H9 (cell line): ENCODE measurements around the gene HSPA12A. TPM values are rescaled to one million over a fixed set of nuclear protein-coding genes. Genes with fewer than 3 reads are reported as not detected.

Source experiments
- DNase-seq: peaks from one replicate; pipeline ENCODE4 v3.0.0-alpha.2; 2017
- H2AFZ ChIP-seq: one replicate; pipeline ENCODE4 v1.6.1; 2013; ENCODE audit warnings: mild to moderate bottlenecking, low read length, control low read depth, moderate library complexity
- H2AK5ac ChIP-seq: 2 replicates; pipeline ENCODE4 v1.6.1; 2013; ENCODE audit warnings: low read length, control low read depth, mixed read lengths; ENCODE audit not compliant: insufficient read length
- H2BK120ac ChIP-seq: one replicate; pipeline ENCODE4 v1.6.1; 2013; ENCODE audit warnings: low read depth, mild to moderate bottlenecking, low read length, control low read depth, inconsistent platforms; ENCODE audit not compliant: poor library complexity, severe bottlenecking
- H2BK12ac ChIP-seq: 2 replicates; pipeline ENCODE4 v1.6.1; 2013; ENCODE audit warnings: low read length, control low read depth, mixed read lengths, low read depth; ENCODE audit not compliant: insufficient read length
- H2BK15ac ChIP-seq: 2 replicates; pipeline ENCODE4 v1.6.1; 2013; ENCODE audit warnings: low read depth, low read length, control low read depth
- H2BK20ac ChIP-seq: one replicate; pipeline ENCODE4 v1.6.1; 2013; ENCODE audit warnings: low read depth, mild to moderate bottlenecking, low read length, control low read depth, inconsistent platforms; ENCODE audit not compliant: poor library complexity, severe bottlenecking
- H2BK5ac ChIP-seq: 2 replicates; pipeline ENCODE4 v1.6.1; 2013; ENCODE audit warnings: low read length, control low read depth, mixed read lengths; ENCODE audit not compliant: insufficient read length
- H3K14ac ChIP-seq: 2 replicates; pipeline ENCODE4 v1.6.1; 2013; ENCODE audit warnings: low read length, control low read depth; ENCODE audit not compliant: insufficient read depth
- H3K18ac ChIP-seq: 2 replicates; pipeline ENCODE4 v1.6.1; 2013; ENCODE audit warnings: low read depth, mild to moderate bottlenecking, mixed read lengths, low read length, control low read depth; ENCODE audit not compliant: insufficient read length
- H3K23ac ChIP-seq: 2 replicates; pipeline ENCODE4 v1.6.1; 2013; ENCODE audit warnings: low read length, control low read depth, mixed read lengths, low read depth; ENCODE audit not compliant: insufficient read length
- H3K23me2 ChIP-seq: 2 replicates; pipeline ENCODE4 v1.6.1; 2013; ENCODE audit warnings: low read depth, mild to moderate bottlenecking, mixed read lengths, low read length, control low read depth; ENCODE audit not compliant: insufficient read length, poor library complexity, severe bottlenecking
- H3K27ac ChIP-seq: 2 replicates; pipeline ENCODE4 v1.5.1; 2013; ENCODE audit warnings: low read length, control low read depth, mixed read lengths, low read depth; ENCODE audit not compliant: insufficient read length
- H3K27me3 ChIP-seq: 2 replicates; pipeline ENCODE4 v1.6.1; 2013; ENCODE audit warnings: low read length, control low read depth, inconsistent platforms; ENCODE audit not compliant: insufficient read depth
- H3K4ac ChIP-seq: 2 replicates; pipeline ENCODE4 v1.6.1; 2013; ENCODE audit warnings: low read depth, mild to moderate bottlenecking, control low read depth, inconsistent platforms, low read length, moderate library complexity
- H3K4me1 ChIP-seq: 2 replicates; pipeline ENCODE4 v1.6.1; 2013; ENCODE audit warnings: low read length, control low read depth, inconsistent platforms; ENCODE audit not compliant: insufficient read depth
- H3K4me2 ChIP-seq: 2 replicates; pipeline ENCODE4 v1.6.1; 2013; ENCODE audit warnings: low read length, control low read depth, mixed read lengths; ENCODE audit not compliant: insufficient read length, insufficient read depth
- H3K56ac ChIP-seq: 2 replicates; pipeline ENCODE4 v1.6.1; 2013; ENCODE audit warnings: low read depth, mild to moderate bottlenecking, mixed read lengths, low read length, control low read depth; ENCODE audit not compliant: insufficient read length
- H3K79me1 ChIP-seq: 2 replicates; pipeline ENCODE4 v1.6.1; 2013; ENCODE audit warnings: low read depth, mild to moderate bottlenecking, moderate library complexity, low read length, control low read depth, inconsistent platforms; ENCODE audit not compliant: insufficient read depth, poor library complexity, severe bottlenecking
- H3K79me2 ChIP-seq: 2 replicates; pipeline ENCODE4 v1.6.1; 2013; ENCODE audit warnings: low read length, control low read depth, inconsistent platforms; ENCODE audit not compliant: insufficient read depth
- H3K9ac ChIP-seq: 2 replicates; pipeline ENCODE4 v1.6.1; 2013; ENCODE audit warnings: low read length, control low read depth, mixed read lengths; ENCODE audit not compliant: insufficient read length; ENCODE audit errors: extremely low read depth
- H3K9me3 ChIP-seq: one replicate; pipeline ENCODE4 v1.6.1; 2013; ENCODE audit warnings: low read depth, low read length, inconsistent platforms; ENCODE audit not compliant: control insufficient read depth
- H3T11ph ChIP-seq: one replicate; pipeline ENCODE4 v1.6.1; 2013; ENCODE audit warnings: mild to moderate bottlenecking, low read length, control low read depth, inconsistent platforms
- H4K20me1 ChIP-seq: one replicate; pipeline ENCODE4 v1.6.1; 2013; ENCODE audit not compliant: control insufficient read depth, insufficient read length, insufficient read depth
- H4K5ac ChIP-seq: 2 replicates; pipeline ENCODE4 v1.6.1; 2013; ENCODE audit warnings: low read depth, mild to moderate bottlenecking, mixed read lengths, low read length, control low read depth; ENCODE audit not compliant: insufficient read length
- H4K8ac ChIP-seq: replicated peaks from 2 replicates; pipeline ENCODE4 v1.6.1; 2013; ENCODE audit warnings: low read length, control low read depth, mixed read lengths, low read depth; ENCODE audit not compliant: insufficient read length
- H4K91ac ChIP-seq: 2 replicates; pipeline ENCODE4 v1.6.1; 2013; ENCODE audit warnings: low read depth, mild to moderate bottlenecking, moderate library complexity, mixed read lengths, low read length, control low read depth; ENCODE audit not compliant: insufficient read length
- H3K27ac Mint-ChIP-seq, 3 experiments: 2 replicates in 2 of 3; 3 replicates in 1 of 3; pipeline ENCODE4 v1.8.0; 2020 to 2021; ENCODE audit warnings: mixed read lengths in 3 of 3, mild to moderate bottlenecking in 1 of 3, moderate library complexity in 1 of 3
- H3K27me3 Mint-ChIP-seq: 2 replicates; pipeline ENCODE4 v1.8.0; 2021; ENCODE audit warnings: low read depth, mild to moderate bottlenecking, moderate library complexity, mixed read lengths
- H3K36me3 Mint-ChIP-seq, 3 experiments: 2 replicates in 2 of 3; 3 replicates in 1 of 3; pipeline ENCODE4 v1.8.0; 2020 to 2021; ENCODE audit warnings: low read depth in 3 of 3, mixed read lengths in 3 of 3; ENCODE audit not compliant: insufficient read depth in 1 of 3
- H3K4me1 Mint-ChIP-seq, 2 experiments: 2 replicates each; pipeline ENCODE4 v1.8.0; 2020; ENCODE audit warnings: mixed read lengths in 2 of 2
- H3K4me3 Mint-ChIP-seq, 2 experiments: 2 replicates in 1 of 2; 3 replicates in 1 of 2; pipeline ENCODE4 v1.8.0; 2020 to 2021; ENCODE audit warnings: mild to moderate bottlenecking in 2 of 2, mixed read lengths in 2 of 2, moderate library complexity in 1 of 2
- H3K9me3 Mint-ChIP-seq, 2 experiments: 2 replicates in 1 of 2; 3 replicates in 1 of 2; pipeline ENCODE4 v1.8.0; 2020; ENCODE audit warnings: mild to moderate bottlenecking in 2 of 2, mixed read lengths in 2 of 2, moderate library complexity in 1 of 2
- CTCF ChIP-seq: fragments of 200-600 bp; sonication (generic); conservative IDR thresholded peaks from 3 replicates; pipeline ENCODE4 v1.8.0; 2021; ENCODE audit warnings: antibody characterized with exemption, mild to moderate bottlenecking
- WGBS: extraction: QIAGEN DNeasy Blood & Tissue Kit; methylation state at CpG from one replicate; pipeline ENCODE4 v1.1.7; 2013; ENCODE audit warnings: missing lambda C conversion rate, low lambda C conversion rate, mixed read lengths; ENCODE audit not compliant: insufficient read length; ENCODE audit errors: extremely low coverage; 5-methylcytosine and 5-hydroxymethylcytosine counted together
- total RNA-seq: library from RNA; stranded (reverse); gene quantifications from 2 replicates; pipeline ENCODE4 v1.2.1, GENCODE V29; 2021

Gene HSPA12A
- total RNA-seq, 1 experiment from 2014 or later = 3.2 TPM

- H3K23ac ChIP-seq = no peak overlapping the region
- H2BK20ac ChIP-seq = no peak overlapping the region
- no peak overlapping the region for H3T11ph ChIP-seq
- H2AFZ ChIP-seq = no peak overlapping the region
- no peaks in the 10 kb centered on the region for H4K20me1 ChIP-seq
- no peak overlapping the region for H2BK120ac ChIP-seq
- H3K4me3 Mint-ChIP-seq = no peak overlapping the region
- no peak overlapping the region for H3K27ac Mint-ChIP-seq
- H2BK5ac ChIP-seq = no peak overlapping the region
- no peak overlapping the region for H3K27ac ChIP-seq
- H3K9me3 Mint-ChIP-seq = no peaks in the 10 kb centered on the region
- 0 out of 7 replicates have a peak, but pooled peaks cover 0 to 1% (median 1%) of the 10 kb centered on the region in 3 experiments for H3K36me3 Mint-ChIP-seq
- no peaks in the 10 kb centered on the region for H3K9me3 ChIP-seq
- no peaks in the 10 kb centered on the region for H3K27me3 ChIP-seq
- H4K8ac ChIP-seq = no peak overlapping the region
- no peaks in the 10 kb centered on the region; the same call in 1 of the 2 replicates for H3K4me1 ChIP-seq
- H3K56ac ChIP-seq = no peak overlapping the region
- H3K9ac ChIP-seq = no peak overlapping the region
- H4K91ac ChIP-seq = no peak overlapping the region
- TF ChIP-seq CTCF = no peak
- no peak overlapping the region for H3K18ac ChIP-seq
- WGBS = no CpG with 5 or more reads among the region's 11 CpGs
- no peak overlapping the region for H4K5ac ChIP-seq
- H2BK15ac ChIP-seq = no peak overlapping the region
- peaks cover 12 to 20% of the 10 kb centered on the region in 2 experiments for H3K4me1 Mint-ChIP-seq
- H3K4me2 ChIP-seq = no peak overlapping the region
- no peak for DNase-seq
- no peak overlapping the region for H3K4ac ChIP-seq
- no peaks in the 10 kb centered on the region for H3K79me2 ChIP-seq
- peaks cover 2% of the 10 kb centered on the region for H3K27me3 Mint-ChIP-seq
- H2BK12ac ChIP-seq = no peak overlapping the region
- no peaks in the 10 kb centered on the region for H3K79me1 ChIP-seq
- no peak overlapping the region for H2AK5ac ChIP-seq
- no peaks in the 10 kb centered on the region for H3K23me2 ChIP-seq
- no peak overlapping the region; the same call in 1 of the 2 replicates for H3K14ac ChIP-seq
These were observed 58.5 kb downstream of the HSPA12A start for GRCh38 chr10:116683821-116684220.
